K562 treated with DMSO at 1 percent for 4 hours (cell line): Measurements from ENCODE around the gene ITGAX. TPM values are rescaled to one million over a fixed set of nuclear protein-coding genes. Genes with fewer than 3 reads are reported as not detected.

Experiments used
- total RNA-seq: library from RNA; unstranded; fragments of 300-600 nt; gene quantifications from 2 replicates; pipeline ENCODE4 v1.2.3, GENCODE V29; 2022; ENCODE audit not compliant: insufficient read depth

ITGAX gene
- total RNA-seq = 0.74 and 0.84 TPM in 2 replicates

GRCh38 chr16:31354394-31355291, at the start of gene ITGAX:
Gene ITGAX (plus strand): TSS chr16:31355176. CDS start chr16:31355255, 79 bp downstream.

GRCh38 chr16:31393056-31393455, 38.1 kb downstream of the ITGAX start, which contains the start of gene ITGAD:
Gene ITGAD (plus strand): TSS chr16:31393335. CDS start chr16:31393361, 26 bp downstream.

GRCh38 chr16:31428279-31428597, 73.3 kb downstream of the ITGAX start, which contains the start of gene COX6A2:
Gene COX6A2 (minus strand): TSS chr16:31428360. CDS start chr16:31428325, 35 bp downstream.

Other genes starting within 250 kb of the ITGAX start
- gene BCKDK, start 246.8 kb upstream of the ITGAX start, total RNA-seq = 41.2 and 58.7 TPM in 2 replicates
- 90.8 and 110 TPM in 2 replicates for gene KAT8, start 237.5 kb upstream of the ITGAX start, total RNA-seq
- 64.8 and 68.2 TPM in 2 replicates for gene PRSS8, start 219.4 kb upstream of the ITGAX start, total RNA-seq
- gene PRSS36, start 205.1 kb upstream of the ITGAX start, total RNA-seq = not detected in 2 replicates
- gene FUS, start 175.0 kb upstream of the ITGAX start, total RNA-seq = 273 and 304 TPM in 2 replicates
- gene PYCARD, start 152.4 kb upstream of the ITGAX start, total RNA-seq = 47.8 and 60.3 TPM in 2 replicates
- gene TRIM72, start 141.1 kb upstream of the ITGAX start, total RNA-seq = 0.08 TPM in 1 of 2 replicates, not detected in the other
- gene PYDC1, start 138.0 kb upstream of the ITGAX start, total RNA-seq = not detected in 2 replicates
- gene ITGAM, start 95.2 kb upstream of the ITGAX start, total RNA-seq = 2.3 and 6.3 TPM in 2 replicates
- gene ITGAD, start 38.2 kb downstream of the ITGAX start, total RNA-seq = not detected in 2 replicates
- gene COX6A2, start 73.2 kb downstream of the ITGAX start, total RNA-seq = not detected in 2 replicates
- gene ZNF843, start 87.6 kb downstream of the ITGAX start, total RNA-seq = 0.50 TPM in 1 of 2 replicates, not detected in the other
- gene ARMC5, start 104.3 kb downstream of the ITGAX start, total RNA-seq = 12.8 and 17.6 TPM in 2 replicates
- gene TGFB1I1, start 117.0 kb downstream of the ITGAX start, total RNA-seq = 0.92 TPM in 1 of 2 replicates, not detected in the other
- gene SLC5A2, start 127.9 kb downstream of the ITGAX start, total RNA-seq = 2.8 and 3.8 TPM in 2 replicates
- 51.3 and 70.1 TPM in 2 replicates for gene RUSF1, start 153.2 kb downstream of the ITGAX start, total RNA-seq
- gene AHSP, start 172.7 kb downstream of the ITGAX start, total RNA-seq = 13.2 and 20.5 TPM in 2 replicates